A673 (cell line): ENCODE results near the gene NEU3. TPM values are rescaled to one million over a fixed set of nuclear protein-coding genes. Genes with fewer than 3 reads are reported as not detected.
"Not testable (repeated sequence)": the region's sequence is repeated elsewhere in the genome, so short reads cannot be mapped to it uniquely, and the experiment has no call there.

Source experiments
- BruUV-seq: library from RNA; stranded (reverse); fragments of 400-500 nt; replicated peaks from 2 replicates; lab custom pipeline; 2021; lab: Mats Ljungman, UMichigan
- CTCF ChIA-PET: fragments of 300-600 bp; sonication (Branson Sonifier 250); formaldehyde crosslinking; loops from one replicate; lab custom pipeline; 2022; ENCODE audit warnings: antibody characterized with exemption; lab: Charles Lee
- POLR2A ChIA-PET: fragments of 300-600 bp; sonication (Branson Sonifier 250); formaldehyde crosslinking; loops from one replicate; lab custom pipeline; 2022; ENCODE audit warnings: antibody characterized with exemption; ENCODE audit not compliant: low non-redundant PET; lab: Charles Lee
- DNase-seq: peaks from one replicate; pipeline ENCODE4 v3.0.0-alpha.2; 2015; ENCODE audit warnings: low spot score
- H3K27ac ChIP-seq: fragments of 200-600 bp; sonication (generic); 2 replicates; pipeline ENCODE4 v1.5.1; 2016; ENCODE audit warnings: mixed run types, low read depth, mild to moderate bottlenecking, mixed read lengths, antibody characterized with exemption, low read length; ENCODE audit not compliant: poor library complexity, severe bottlenecking
- H3K27me3 ChIP-seq: fragments of 200-600 bp; sonication (generic); replicated peaks from 2 replicates; pipeline ENCODE4 v1.6.1; 2017; ENCODE audit warnings: mixed run types, low read depth, mild to moderate bottlenecking, mixed read lengths, antibody characterized with exemption, low read length; ENCODE audit not compliant: insufficient read depth, poor library complexity
- H3K36me3 ChIP-seq: fragments of 200-600 bp; sonication (generic); 2 replicates; pipeline ENCODE4 v1.6.1; 2016; ENCODE audit warnings: mixed run types, mild to moderate bottlenecking, mixed read lengths, antibody characterized with exemption, low read length; ENCODE audit not compliant: insufficient read depth, poor library complexity, severe bottlenecking
- H3K4me1 ChIP-seq: fragments of 200-600 bp; sonication (generic); 2 replicates; pipeline ENCODE4 v1.6.1; 2017; ENCODE audit warnings: mixed run types, mild to moderate bottlenecking, mixed read lengths, antibody characterized with exemption, low read length; ENCODE audit not compliant: insufficient read depth, poor library complexity, severe bottlenecking
- H3K4me3 ChIP-seq: fragments of 200-600 bp; sonication (generic); 2 replicates; pipeline ENCODE4 v1.5.1; 2016; ENCODE audit warnings: low read depth, mixed run types, mild to moderate bottlenecking, mixed read lengths, low read length; ENCODE audit not compliant: poor library complexity, severe bottlenecking
- H3K9me3 ChIP-seq: fragments of 200-600 bp; sonication (generic); 2 replicates; pipeline ENCODE4 v1.6.1; 2016; ENCODE audit warnings: mixed run types, low read depth, mild to moderate bottlenecking, mixed read lengths, antibody characterized with exemption, low read length; ENCODE audit not compliant: poor library complexity, severe bottlenecking
- CTCF ChIP-seq: fragments of 300-800, 200-600 bp; sonication (generic); conservative IDR thresholded peaks from 2 replicates; pipeline ENCODE4 v1.5.1; 2017; ENCODE audit warnings: low read depth, mild to moderate bottlenecking, antibody characterized with exemption, low read length, moderate library complexity, mixed read lengths
- EZH2 ChIP-seq: fragments of 200-600 bp; sonication (generic); IDR thresholded peaks from 2 replicates; pipeline ENCODE4 v1.6.1; 2017; ENCODE audit warnings: borderline replicate concordance, low read depth, mild to moderate bottlenecking, mixed read lengths, antibody characterized with exemption, low read length; ENCODE audit not compliant: poor library complexity, severe bottlenecking
- intact Hi-C: fragments of 100-400 bp; cut with micrococcal nuclease; formaldehyde crosslinking; loops from one replicate; pipeline ENCODE4 v1.10.0; 2022; ENCODE audit not compliant: unreplicated experiment
- total RNA-seq: library from RNA; stranded (reverse); gene quantifications from 2 replicates; pipeline ENCODE4 v1.2.3, GENCODE V29; 2021

Gene NEU3
- total RNA-seq, 1 experiment from 2014 or later = 11.5 TPM

- no peaks in the 10 kb centered on the region for H3K4me1 ChIP-seq
- TF ChIP-seq CTCF (no peak), EZH2 (no peak)
- BruUV-seq = no TSS peak
- POLR2A ChIA-PET = no interaction called here
- CTCF ChIA-PET = interaction anchor here (0.5 kb wide), 1 partner anchor 625 kb away, joined by 5 read pairs; no protein-coding TSS in a partner anchor
- no peaks in the 10 kb centered on the region for H3K36me3 ChIP-seq
- peaks cover 8% of the 10 kb centered on the region for H3K27me3 ChIP-seq
- no peaks in the 10 kb centered on the region for H3K9me3 ChIP-seq
- H3K4me3 ChIP-seq = no peak overlapping the region
- no peak overlapping the region for H3K27ac ChIP-seq
- intact Hi-C loops = no loop called here
- DNase-seq = no peak
These were observed 52.5 kb downstream of the NEU3 start for GRCh38 chr11:75041263-75041662.

DNA sequence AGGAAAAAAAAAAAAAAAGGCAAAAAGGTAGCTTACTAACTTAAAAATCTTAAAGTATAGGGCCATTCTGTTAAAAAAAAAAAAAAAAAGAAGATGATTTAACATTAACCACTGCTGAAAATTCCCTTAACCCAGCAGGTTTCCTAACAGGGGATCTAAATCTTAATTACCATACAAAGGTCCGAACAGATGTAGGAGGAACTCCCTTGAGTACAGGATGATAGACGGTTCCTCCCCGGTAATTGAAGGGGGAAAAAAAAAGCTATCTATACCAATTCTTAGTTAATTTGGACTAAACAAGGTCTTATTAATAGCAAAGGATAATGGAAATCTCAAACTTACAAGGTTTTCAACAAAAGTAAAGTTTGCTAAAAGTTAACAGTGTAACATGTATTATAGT lies 53.1 kb downstream of the NEU3 start:
- ChIA-PET POLR2A (interaction anchor here (0.6 kb wide), 1 partner anchor 14 kb away, joined by 3 read pairs; no protein-coding TSS in a partner anchor), CTCF (interaction anchor here (0.6 kb wide), 1 partner anchor 19 kb away, joined by 5 read pairs; no protein-coding TSS in a partner anchor)
- H3K9me3 ChIP-seq, BruUV-seq, H3K4me3 ChIP-seq, intact Hi-C loops, H3K27me3 ChIP-seq, H3K36me3 ChIP-seq, H3K4me1 ChIP-seq, H3K27ac ChIP-seq, DNase-seq: not testable (repeated sequence)

DNA sequence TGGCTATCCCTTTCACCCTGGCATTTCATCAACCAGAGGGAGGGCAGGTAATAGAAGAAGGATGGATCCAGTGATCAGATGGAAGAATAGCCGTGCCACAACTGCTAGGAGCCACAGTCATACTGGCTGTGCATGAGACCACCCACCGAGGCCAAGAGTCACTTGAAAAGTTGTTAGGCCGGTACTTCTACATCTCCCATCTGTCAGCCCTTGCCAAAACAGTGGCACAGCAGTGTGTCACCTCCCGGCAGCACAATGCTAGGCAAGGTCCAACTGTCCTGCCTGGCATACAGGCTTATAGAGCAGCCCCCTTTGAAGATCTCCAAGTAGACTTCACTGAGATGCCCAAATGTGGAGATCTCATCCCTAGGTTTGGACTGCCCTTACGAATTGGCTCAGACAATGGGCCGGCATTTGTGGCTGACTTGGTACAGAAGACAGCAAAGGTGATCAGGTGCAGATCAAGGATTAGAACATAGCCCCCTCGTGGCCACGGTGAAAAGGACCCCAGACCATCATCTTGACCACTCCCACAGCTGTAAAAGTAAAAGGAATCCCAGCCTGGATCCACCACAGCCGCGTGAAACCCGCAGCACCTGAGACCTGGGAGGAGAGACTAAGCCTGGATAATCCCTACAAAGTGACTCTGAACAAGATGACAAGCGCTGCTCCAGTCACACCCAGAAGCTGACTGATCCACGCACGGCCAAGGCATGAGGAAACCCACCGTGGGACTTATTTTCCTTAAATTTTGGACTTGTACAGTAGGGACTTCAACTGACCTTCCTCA lies 55.8 kb downstream of the NEU3 start:
- H3K36me3 ChIP-seq, H3K27ac ChIP-seq, H3K9me3 ChIP-seq, CTCF ChIA-PET, POLR2A ChIA-PET, DNase-seq, intact Hi-C loops, H3K4me1 ChIP-seq, H3K27me3 ChIP-seq, BruUV-seq, H3K4me3 ChIP-seq: not testable (repeated sequence)

DNA sequence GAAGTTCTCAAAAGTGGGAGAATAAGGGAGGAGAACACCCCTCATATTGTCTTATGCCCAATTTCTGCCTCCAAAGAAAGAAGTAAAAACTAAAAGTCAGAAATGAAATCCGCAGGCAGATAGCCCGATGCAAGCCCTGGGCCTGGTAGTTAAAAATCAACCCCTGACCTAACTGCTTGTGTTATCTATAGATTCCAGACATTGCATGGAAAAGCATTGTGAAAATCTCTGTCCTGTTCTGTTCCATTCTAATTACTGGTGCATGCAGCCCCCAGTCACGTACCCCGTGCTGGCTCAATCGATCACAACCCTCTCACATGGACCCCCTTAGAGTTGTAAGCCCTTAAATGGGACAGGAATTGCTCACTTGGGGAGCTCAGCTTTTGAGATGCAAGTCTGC lies 57.9 kb downstream of the NEU3 start:
- H3K36me3 ChIP-seq, H3K27me3 ChIP-seq, POLR2A ChIA-PET, intact Hi-C loops, H3K9me3 ChIP-seq, H3K4me3 ChIP-seq, H3K4me1 ChIP-seq, H3K27ac ChIP-seq, BruUV-seq, DNase-seq: not testable (repeated sequence)
- CTCF ChIA-PET = interaction anchor here (1.2 kb wide), 1 partner anchor 24 kb away, joined by 3 read pairs; no protein-coding TSS in a partner anchor
